Fibroblast of pulmonary artery (primary cell): ENCODE measurements around the gene SCO2.

ENCODE experiments used
- DNase-seq: peaks from one replicate; pipeline ENCODE4 v3.0.0-alpha.2; 2010; ENCODE audit warnings: low read depth
- H3K4me3 ChIP-seq: replicated peaks from 2 replicates; pipeline ENCODE4 v1.5.1; 2011; ENCODE audit warnings: low read depth, mild to moderate bottlenecking, control low read depth, low read length, moderate library complexity
- CTCF ChIP-seq: IDR thresholded peaks from 2 replicates; pipeline ENCODE4 v1.5.1; 2011; ENCODE audit warnings: mild to moderate bottlenecking, control low read depth, low read length, inconsistent platforms; ENCODE audit errors: missing control alignments

Gene SCO2

GRCh38 chr22:50530877-50531545 lies 5.6 kb upstream of the SCO2 start:
- TF ChIP-seq CTCF: no peak
- H3K4me3 ChIP-seq: peak overlapping the region; percentile 62
- peak; percentile 90 for DNase-seq

- TF ChIP-seq CTCF: no peak
- peak overlapping the region; percentile 62 for H3K4me3 ChIP-seq
- DNase-seq: peak; percentile 37
Observed at GRCh38 chr22:50530580-50530876, 5.1 kb upstream of the SCO2 start.

GRCh38 chr22:50529897-50530579 lies 4.6 kb upstream of the SCO2 start, which contains the start of gene TYMP:
Gene TYMP, minus strand, starts transcription at chr22:50530012. Its CDS starts 303 bp downstream, at chr22:50529709.
- peak within 1 kb of the TSS; percentile 62 for H3K4me3 ChIP-seq
- DNase-seq: peak; percentile 88
- no peak for TF ChIP-seq CTCF

- DNase-seq: no peak
- no peak for TF ChIP-seq CTCF
- peak overlapping the region; percentile 62 for H3K4me3 ChIP-seq
Observed at GRCh38 chr22:50529416-50529896, 4.1 kb upstream of the SCO2 start.

- DNase-seq: no peak
- H3K4me3 ChIP-seq: peak overlapping the region; percentile 62
- no peak for TF ChIP-seq CTCF
Observed at GRCh38 chr22:50528682-50529415, 3.5 kb upstream of the SCO2 start.

GRCh38 chr22:50527921-50528681 lies 2.7 kb upstream of the SCO2 start:
- no peak for TF ChIP-seq CTCF
- no peak overlapping the region for H3K4me3 ChIP-seq
- DNase-seq: no peak
